ENCODE measurements around the gene ATP6V0C. TPM values are rescaled to one million over a fixed set of nuclear protein-coding genes. Genes with fewer than 3 reads are reported as not detected.

Gene ATP6V0C
- total and polyA plus RNA-seq, 2 of the 13 experiments (the other 11 are each of a cell fraction or from before 2014, with no cell fraction given) = 10.4 to 20.1 TPM

- Histone ChIP-seq H3K9ac (ENCODE audit: insufficient read depth, low read depth, low read length) (peak overlapping the region; percentile 44), H3K9me3 (ENCODE audit: low read length) (no peaks in the 10 kb centered on the region), H3K4me3 (replicated peaks in 1 of 3; ENCODE audit: insufficient read depth in 1 of 3, low read depth in 2 of 3, low read length in 3 of 3) (peak overlapping the region; percentile 27 to 65 (median 43)), H3K27ac (ENCODE audit: extremely low read length, insufficient read depth, low read length) (no peak overlapping the region), H2AFZ (ENCODE audit: low read length) (no peak overlapping the region), H3K27me3 (ENCODE audit: control insufficient read depth in 1 of 2, insufficient read depth in 2 of 2, low read length in 2 of 2) (peaks cover 8 to 25% of the 10 kb centered on the region in 2 experiments), H3K36me3 (replicated peaks in 1 of 2; ENCODE audit: control insufficient read depth in 1 of 2, insufficient read depth in 2 of 2, low read length in 2 of 2) (no peaks in the 10 kb centered on the region), H3K79me2 (ENCODE audit: insufficient read depth, low read length) (no peaks in the 10 kb centered on the region), H3K4me2 (ENCODE audit: low read depth, low read length) (peak overlapping the region; percentile 83), H4K20me1 (ENCODE audit: insufficient read depth, low read length) (no peaks in the 10 kb centered on the region; the same call in 1 of the 2 replicates), H3K4me1 (ENCODE audit: insufficient read depth, low read length) (peaks cover 48% of the 10 kb centered on the region)
- intact Hi-C loops (cut with micrococcal nuclease; ENCODE audit: unreplicated experiment) = no loop called here
- ChIA-PET CTCF (ENCODE audit: low intra/inter-chr PET ratio, low total read pairs) (no interaction called here), POLR2A (interaction anchor here (0.7 to 1.7 kb wide), 4 partner anchors 8 to 217 kb away, joined by 4 to 6 read pairs (median 4); partner anchors contain the start of genes ECI1 and TEDC2)
- BruUV-seq (replicated peaks) = no TSS peak
- FAIRE-seq = no peak
- under 1% methylated on average over 9 of the region's 38 CpGs for WGBS (ENCODE audit: low lambda C conversion rate)
- in situ Hi-C loops (cut with HindIII; ENCODE audit: extremely low pct_ligation_motif_present, low pct_unique_long_range_greater_than_20kb) = no loop called here
- DNase-seq (ENCODE audit: low spot score) = no peak
- ATAC-seq = peak; percentile 47
- TF ChIP-seq MYNN (CRISPR knock-in tag; IDR thresholded peaks at IDR 0.05; ENCODE audit: low read depth) = no peak
- TF ChIP-seq ATF7 (IDR thresholded peaks at IDR 0.05) = no peak
- 0 out of 2 replicates have a peak, but pooled peaks have one; percentile 23 for TF ChIP-seq ATF7 (CRISPR knock-in tag; IDR thresholded peaks at IDR 0.05)
- TF ChIP-seq CREB3 (CRISPR knock-in tag; IDR thresholded peaks at IDR 0.05) = no peak
- TF ChIP-seq ZSCAN25 (CRISPR knock-in tag; IDR thresholded peaks at IDR 0.05) = 0 out of 2 replicates have a peak, but pooled peaks have one; percentile 29
- peak in 1 of 2 experiments; percentile 31; a peak in 1 of 4 replicates for TF ChIP-seq HMGXB4 (CRISPR knock-in tag; IDR thresholded peaks at IDR 0.05; ENCODE audit: borderline replicate concordance in 1 of 2, low read depth in 1 of 2)
- TF ChIP-seq KLF9 (CRISPR knock-in tag; IDR thresholded peaks at IDR 0.05; ENCODE audit: low read depth) = no peak
- TF ChIP-seq FOXO4 (CRISPR knock-in tag; conservative IDR thresholded peaks at IDR 0.05) = 0 out of 2 replicates have a peak, but pooled peaks have one; percentile 67
- TF ChIP-seq NFE2 (CRISPR knock-in tag; IDR thresholded peaks at IDR 0.05) = no peak
- TF ChIP-seq FOXC1 (CRISPR knock-in tag; IDR thresholded peaks at IDR 0.05; ENCODE audit: borderline replicate concordance) = 0 out of 2 replicates have a peak, but pooled peaks have one; percentile 39
- no peak for TF ChIP-seq ZNF580 (CRISPR knock-in tag; IDR thresholded peaks at IDR 0.05; ENCODE audit: borderline replicate concordance, low read depth)
- TF ChIP-seq ZFP41 (CRISPR knock-in tag; IDR thresholded peaks at IDR 0.05; ENCODE audit: borderline replicate concordance) = no peak
- TF ChIP-seq AKAP8 (CRISPR knock-in tag; IDR thresholded peaks at IDR 0.05) = peak; percentile 81; the same call in 1 of the 2 replicates
- no peak for TF ChIP-seq ZBTB34 (CRISPR knock-in tag; IDR thresholded peaks at IDR 0.05)
- TF ChIP-seq ZNF784 (CRISPR knock-in tag; IDR thresholded peaks at IDR 0.05; ENCODE audit: borderline replicate concordance) = peak; percentile 74; the same call in 1 of the 2 replicates
- TF ChIP-seq IKZF4 (CRISPR knock-in tag; IDR thresholded peaks at IDR 0.05; ENCODE audit: borderline replicate concordance, low read depth, not compliant biosample characterization) = peak; percentile 41
- TF ChIP-seq GABPB1 (CRISPR knock-in tag; IDR thresholded peaks at IDR 0.05) = peak; percentile 27; the same call in 1 of the 2 replicates
These were observed 45.5 kb upstream of the ATP6V0C start for GRCh38 chr16:2468233-2468724.
